ENCODE data around the gene ARF3. TPM values are rescaled to one million over a fixed set of nuclear protein-coding genes. Genes with fewer than 3 reads are reported as not detected.

The ARF3 gene
- total and polyA plus RNA-seq, 2 of the 13 experiments (the other 11 are each of a cell fraction or from before 2014, with no cell fraction given) = 53.8 to 57.9 TPM

DNA sequence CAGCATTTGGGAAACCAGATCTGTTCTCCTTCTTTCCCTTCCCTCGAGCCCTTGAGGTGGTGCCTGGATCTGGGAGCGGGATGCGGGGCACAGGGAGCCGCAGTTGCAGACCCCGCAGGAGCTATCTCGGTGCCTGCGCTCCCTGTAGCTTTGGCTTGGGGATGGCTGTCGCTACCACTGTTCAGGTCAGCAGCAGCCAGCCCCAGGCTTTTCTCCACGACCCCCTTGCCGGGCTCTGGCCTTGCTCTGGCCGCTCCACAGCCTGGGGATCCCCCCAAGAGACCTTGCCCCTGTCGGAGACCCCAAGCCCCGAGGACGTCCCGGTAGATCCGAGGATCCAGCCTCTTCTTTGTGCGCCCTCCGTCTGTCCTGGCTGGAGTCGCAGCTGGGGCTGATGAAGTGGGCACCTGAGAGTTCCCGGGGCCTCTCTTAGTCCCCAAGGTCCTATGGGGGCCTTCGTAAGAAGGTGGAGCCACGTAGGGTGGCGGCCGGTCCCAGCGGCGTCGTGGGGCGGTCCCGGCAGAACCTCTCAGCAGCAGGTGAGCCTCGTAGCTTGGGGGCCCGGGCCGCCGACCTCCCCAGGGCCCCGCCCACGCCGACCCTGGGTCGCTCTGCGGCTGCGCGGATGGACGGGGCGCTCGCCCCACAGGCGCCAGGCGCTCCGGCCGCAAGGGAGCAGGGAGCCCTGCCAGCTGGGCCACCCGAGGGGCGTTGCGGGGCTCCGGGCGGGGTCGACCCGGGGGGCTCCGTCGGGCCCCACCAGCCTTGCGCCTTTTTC, 40.6 kb upstream of the ARF3 start (continued):
- TF ChIP-seq THAP11 (CRISPR knock-in tag; IDR thresholded peaks at IDR 0.05) (0 out of 2 replicates have a peak, but pooled peaks have one; percentile 6), KAT8 (CRISPR knock-in tag; IDR thresholded peaks at IDR 0.05) (no peak; the same call in 1 of the 2 replicates), ARID2 (CRISPR knock-in tag; IDR thresholded peaks at IDR 0.05; ENCODE audit: borderline replicate concordance) (no peak), MXI1 (IDR thresholded peaks at IDR 0.05; ENCODE audit: borderline replicate concordance, low read depth, low read length) (peak; percentile 31; the same call in 1 of the 3 replicates), HMGA1 (CRISPR knock-in tag; conservative IDR thresholded peaks at IDR 0.05) (no peak), THYN1 (CRISPR knock-in tag; IDR thresholded peaks at IDR 0.05; ENCODE audit: borderline replicate concordance, low read depth) (no peak), KLF13 (CRISPR knock-in tag; IDR thresholded peaks at IDR 0.05) (no peak), KLF12 (CRISPR knock-in tag; IDR thresholded peaks at IDR 0.05; ENCODE audit: borderline replicate concordance) (peak; percentile 82; the same call in 1 of the 2 replicates), ZSCAN25 (CRISPR knock-in tag; IDR thresholded peaks at IDR 0.05) (no peak), NFE2L1 (CRISPR knock-in tag; IDR thresholded peaks at IDR 0.05; ENCODE audit: borderline replicate concordance) (no peak), SAP130 (CRISPR knock-in tag; IDR thresholded peaks at IDR 0.05; ENCODE audit: low read depth) (peak; percentile 10; the same call in 1 of the 2 replicates), RBFOX2 (IDR thresholded peaks at IDR 0.05; ENCODE audit: low read depth, low read length) (peak; percentile 74), TBP (CRISPR knock-in tag; IDR thresholded peaks at IDR 0.05) (no peak)
- TF ChIP-seq, protein P1, sequence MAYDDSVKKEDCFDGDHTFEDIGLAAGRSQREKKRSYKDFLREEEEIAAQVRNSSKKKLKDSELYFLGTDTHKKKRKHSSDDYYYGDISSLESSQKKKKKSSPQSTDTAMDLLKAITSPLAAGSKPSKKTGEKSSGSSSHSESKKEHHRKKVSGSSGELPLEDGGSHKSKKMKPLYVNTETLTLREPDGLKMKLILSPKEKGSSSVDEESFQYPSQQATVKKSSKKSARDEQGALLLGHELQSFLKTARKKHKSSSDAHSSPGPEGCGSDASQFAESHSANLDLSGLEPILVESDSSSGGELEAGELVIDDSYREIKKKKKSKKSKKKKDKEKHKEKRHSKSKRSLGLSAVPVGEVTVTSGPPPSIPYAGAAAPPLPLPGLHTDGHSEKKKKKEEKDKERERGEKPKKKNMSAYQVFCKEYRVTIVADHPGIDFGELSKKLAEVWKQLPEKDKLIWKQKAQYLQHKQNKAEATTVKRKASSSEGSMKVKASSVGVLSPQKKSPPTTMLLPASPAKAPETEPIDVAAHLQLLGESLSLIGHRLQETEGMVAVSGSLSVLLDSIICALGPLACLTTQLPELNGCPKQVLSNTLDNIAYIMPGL (CRISPR knock-in tag; IDR thresholded peaks at IDR 0.05; ENCODE audit: borderline replicate concordance in 1 of 2, low read depth in 1 of 2) = peak in 1 of 2 experiments; percentile 42; a peak in 1 of 4 replicates
- TF ChIP-seq, protein P2, sequence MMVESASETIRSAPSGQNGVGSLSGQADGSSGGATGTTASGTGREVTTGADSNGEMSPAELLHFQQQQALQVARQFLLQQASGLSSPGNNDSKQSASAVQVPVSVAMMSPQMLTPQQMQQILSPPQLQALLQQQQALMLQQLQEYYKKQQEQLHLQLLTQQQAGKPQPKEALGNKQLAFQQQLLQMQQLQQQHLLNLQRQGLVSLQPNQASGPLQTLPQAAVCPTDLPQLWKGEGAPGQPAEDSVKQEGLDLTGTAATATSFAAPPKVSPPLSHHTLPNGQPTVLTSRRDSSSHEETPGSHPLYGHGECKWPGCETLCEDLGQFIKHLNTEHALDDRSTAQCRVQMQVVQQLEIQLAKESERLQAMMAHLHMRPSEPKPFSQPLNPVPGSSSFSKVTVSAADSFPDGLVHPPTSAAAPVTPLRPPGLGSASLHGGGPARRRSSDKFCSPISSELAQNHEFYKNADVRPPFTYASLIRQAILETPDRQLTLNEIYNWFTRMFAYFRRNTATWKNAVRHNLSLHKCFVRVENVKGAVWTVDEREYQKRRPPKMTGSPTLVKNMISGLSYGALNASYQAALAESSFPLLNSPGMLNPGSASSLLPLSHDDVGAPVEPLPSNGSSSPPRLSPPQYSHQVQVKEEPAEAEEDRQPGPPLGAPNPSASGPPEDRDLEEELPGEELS (CRISPR knock-in tag; IDR thresholded peaks at IDR 0.05) = no peak
- TF ChIP-seq, protein P3, sequence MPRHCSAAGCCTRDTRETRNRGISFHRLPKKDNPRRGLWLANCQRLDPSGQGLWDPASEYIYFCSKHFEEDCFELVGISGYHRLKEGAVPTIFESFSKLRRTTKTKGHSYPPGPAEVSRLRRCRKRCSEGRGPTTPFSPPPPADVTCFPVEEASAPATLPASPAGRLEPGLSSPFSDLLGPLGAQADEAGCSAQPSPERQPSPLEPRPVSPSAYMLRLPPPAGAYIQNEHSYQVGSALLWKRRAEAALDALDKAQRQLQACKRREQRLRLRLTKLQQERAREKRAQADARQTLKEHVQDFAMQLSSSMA (CRISPR knock-in tag; IDR thresholded peaks at IDR 0.05) = no peak
- TF ChIP-seq, protein P4, sequence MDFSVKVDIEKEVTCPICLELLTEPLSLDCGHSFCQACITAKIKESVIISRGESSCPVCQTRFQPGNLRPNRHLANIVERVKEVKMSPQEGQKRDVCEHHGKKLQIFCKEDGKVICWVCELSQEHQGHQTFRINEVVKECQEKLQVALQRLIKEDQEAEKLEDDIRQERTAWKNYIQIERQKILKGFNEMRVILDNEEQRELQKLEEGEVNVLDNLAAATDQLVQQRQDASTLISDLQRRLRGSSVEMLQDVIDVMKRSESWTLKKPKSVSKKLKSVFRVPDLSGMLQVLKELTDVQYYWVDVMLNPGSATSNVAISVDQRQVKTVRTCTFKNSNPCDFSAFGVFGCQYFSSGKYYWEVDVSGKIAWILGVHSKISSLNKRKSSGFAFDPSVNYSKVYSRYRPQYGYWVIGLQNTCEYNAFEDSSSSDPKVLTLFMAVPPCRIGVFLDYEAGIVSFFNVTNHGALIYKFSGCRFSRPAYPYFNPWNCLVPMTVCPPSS (IDR thresholded peaks at IDR 0.05) = no peak
- TF ChIP-seq, protein P5, sequence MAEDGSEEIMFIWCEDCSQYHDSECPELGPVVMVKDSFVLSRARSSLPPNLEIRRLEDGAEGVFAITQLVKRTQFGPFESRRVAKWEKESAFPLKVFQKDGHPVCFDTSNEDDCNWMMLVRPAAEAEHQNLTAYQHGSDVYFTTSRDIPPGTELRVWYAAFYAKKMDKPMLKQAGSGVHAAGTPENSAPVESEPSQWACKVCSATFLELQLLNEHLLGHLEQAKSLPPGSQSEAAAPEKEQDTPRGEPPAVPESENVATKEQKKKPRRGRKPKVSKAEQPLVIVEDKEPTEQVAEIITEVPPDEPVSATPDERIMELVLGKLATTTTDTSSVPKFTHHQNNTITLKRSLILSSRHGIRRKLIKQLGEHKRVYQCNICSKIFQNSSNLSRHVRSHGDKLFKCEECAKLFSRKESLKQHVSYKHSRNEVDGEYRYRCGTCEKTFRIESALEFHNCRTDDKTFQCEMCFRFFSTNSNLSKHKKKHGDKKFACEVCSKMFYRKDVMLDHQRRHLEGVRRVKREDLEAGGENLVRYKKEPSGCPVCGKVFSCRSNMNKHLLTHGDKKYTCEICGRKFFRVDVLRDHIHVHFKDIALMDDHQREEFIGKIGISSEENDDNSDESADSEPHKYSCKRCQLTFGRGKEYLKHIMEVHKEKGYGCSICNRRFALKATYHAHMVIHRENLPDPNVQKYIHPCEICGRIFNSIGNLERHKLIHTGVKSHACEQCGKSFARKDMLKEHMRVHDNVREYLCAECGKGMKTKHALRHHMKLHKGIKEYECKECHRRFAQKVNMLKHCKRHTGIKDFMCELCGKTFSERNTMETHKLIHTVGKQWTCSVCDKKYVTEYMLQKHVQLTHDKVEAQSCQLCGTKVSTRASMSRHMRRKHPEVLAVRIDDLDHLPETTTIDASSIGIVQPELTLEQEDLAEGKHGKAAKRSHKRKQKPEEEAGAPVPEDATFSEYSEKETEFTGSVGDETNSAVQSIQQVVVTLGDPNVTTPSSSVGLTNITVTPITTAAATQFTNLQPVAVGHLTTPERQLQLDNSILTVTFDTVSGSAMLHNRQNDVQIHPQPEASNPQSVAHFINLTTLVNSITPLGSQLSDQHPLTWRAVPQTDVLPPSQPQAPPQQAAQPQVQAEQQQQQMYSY (CRISPR knock-in tag; IDR thresholded peaks at IDR 0.05) = 0 out of 2 replicates have a peak, but pooled peaks have one; percentile 28

Data from HepG2 (cell line).